HG03457 (cell line): Measurements from ENCODE around the gene LRRC8D.

ENCODE experiments used
- ATAC-seq: cut with Tn5 transposase; IDR thresholded peaks from one replicate; pipeline ENCODE4 v1.9.1; 2021; ENCODE audit warnings: moderate number of reproducible peaks; ENCODE audit not compliant: unreplicated experiment

Gene LRRC8D

GRCh38 chr1:89832496-89833127 is 11.8 kb downstream of the LRRC8D start:
- ATAC-seq, result no peak

GRCh38 chr1:89833183-89834082 is 12.6 kb downstream of the LRRC8D start:
- ATAC-seq, result no peak

GRCh38 chr1:89834083-89834704 is 13.4 kb downstream of the LRRC8D start:
- no peak for ATAC-seq

GRCh38 chr1:89836252-89837035 is 15.6 kb downstream of the LRRC8D start:
- no peak for ATAC-seq

GRCh38 chr1:89837036-89837481 is 16.2 kb downstream of the LRRC8D start:
- no peak for ATAC-seq

GRCh38 chr1:89837510-89837909 is 16.7 kb downstream of the LRRC8D start:
- no peak for ATAC-seq

GRCh38 chr1:89839516-89839915 is 18.7 kb downstream of the LRRC8D start:
- no peak for ATAC-seq

GRCh38 chr1:89841507-89841906 is 20.7 kb downstream of the LRRC8D start:
- ATAC-seq, result no peak

- ATAC-seq, result peak; percentile 41
These were observed 21.9 kb downstream of the LRRC8D start for GRCh38 chr1:89842567-89843272.

- peak; percentile 75 for ATAC-seq
These were observed 22.7 kb downstream of the LRRC8D start for GRCh38 chr1:89843273-89844130.

GRCh38 chr1:89844241-89844807 is 23.5 kb downstream of the LRRC8D start:
- ATAC-seq, result no peak

- ATAC-seq, result no peak
These were observed 24.0 kb downstream of the LRRC8D start for GRCh38 chr1:89844860-89845259.

GRCh38 chr1:89847191-89847729 is 26.4 kb downstream of the LRRC8D start:
- no peak for ATAC-seq

- ATAC-seq, result no peak
These were observed 30.1 kb downstream of the LRRC8D start for GRCh38 chr1:89850844-89851415.

- ATAC-seq, result no peak
These were observed 33.3 kb downstream of the LRRC8D start for GRCh38 chr1:89854140-89854539.

- ATAC-seq, result peak; percentile 83
These were observed 34.7 kb downstream of the LRRC8D start for GRCh38 chr1:89855413-89856123.

- ATAC-seq, result no peak
These were observed 42.5 kb downstream of the LRRC8D start for GRCh38 chr1:89863165-89863830.
